Mesenteric fat pad (tissue), 1 donor: ENCODE data around the gene SUPT6H. TPM values are rescaled to one million over a fixed set of nuclear protein-coding genes. Genes with fewer than 3 reads are reported as not detected.
A peak's percentile ranks its signal among the peaks of the same experiment; 100 is the strongest.

Experiments
- DNase-seq: peaks from one replicate; pipeline ENCODE4 v3.0.0-alpha.2; 2020; ENCODE audit warnings: low spot score
- long read RNA-seq: library from polyadenylated mRNA; unstranded; transcript quantifications from one replicate; pipeline ENCODE4 v2.0.0, GENCODE V29; 2020
- total RNA-seq: library from RNA; stranded (reverse); fragmentation: NEBNext Ultra II Directional; extraction: Animal tissue kit (Norgen Biotek cat#: 25700); gene quantifications from one replicate; pipeline ENCODE4 v1.2.1, GENCODE V29; 2021
- donor health status: DM: yes; HTN: yes; CAD: no.

SUPT6H gene
- 76.6 TPM for total RNA-seq
- long read RNA-seq, partial matches to known transcripts, result 29 of 42 reads
- long read RNA-seq, other reads (novel, unspliced or antisense), result 13 of 42 reads

DNA sequence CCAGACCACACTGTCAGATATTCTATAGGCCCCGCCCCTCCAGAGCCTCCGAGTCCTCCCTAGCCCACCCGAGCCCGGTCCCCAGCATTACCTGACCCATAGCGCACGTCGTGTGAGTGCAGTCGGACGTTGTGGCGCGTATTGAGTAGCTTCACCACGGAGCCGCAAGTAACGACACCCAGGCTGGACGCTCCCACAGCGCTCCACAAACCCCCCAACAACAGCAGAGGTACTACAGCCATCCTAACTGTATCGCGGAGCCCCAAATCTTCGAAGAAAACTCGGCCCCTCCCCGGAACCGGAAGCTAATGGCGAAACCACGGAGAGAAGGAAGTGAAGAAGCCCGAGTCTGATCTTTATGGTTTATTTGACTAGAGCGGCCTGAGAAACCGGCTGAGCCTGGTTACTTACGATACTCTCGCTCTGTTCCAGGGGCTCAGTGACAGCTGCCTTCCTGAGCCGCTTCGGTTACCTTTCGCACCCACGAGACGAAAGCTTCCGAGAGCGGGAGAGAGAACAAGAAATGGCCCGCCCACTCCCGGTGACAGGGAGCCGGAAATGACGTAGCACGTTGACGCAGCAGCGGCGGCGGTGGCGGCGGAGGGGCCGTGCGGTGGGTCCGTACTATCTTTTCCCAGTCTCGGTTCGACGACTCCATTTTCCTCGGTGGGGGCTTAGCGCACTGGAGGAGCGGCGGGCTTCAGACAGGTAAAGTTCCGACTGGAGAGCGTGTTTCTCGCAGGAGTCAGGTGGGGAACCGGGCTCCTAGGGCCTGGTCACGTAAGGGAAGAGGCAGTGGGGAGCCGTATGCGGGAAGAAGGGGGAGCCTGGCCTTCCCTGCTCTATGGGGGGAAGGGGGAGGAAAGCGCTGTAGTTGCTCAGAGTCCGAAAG lies at the start of gene SUPT6H, which contains the start of gene SDF2:
Gene SUPT6H, plus strand, starts transcription at position 571 of the 892 bp plus-strand sequence. CDS start 11,197 bp downstream, outside the sequence.
Gene SDF2, minus strand, starts transcription at position 272 of the 892 bp plus-strand sequence. Its CDS starts 30 bp downstream, at position 242.
- DNase-seq, result peak; percentile 97

GRCh38 chr17:28612531-28612930 lies 49.5 kb upstream of the SUPT6H start:
- no peak for DNase-seq

- peak; percentile 47 for DNase-seq
Measured at GRCh38 chr17:28612936-28613872, 48.8 kb upstream of the SUPT6H start.

DNA sequence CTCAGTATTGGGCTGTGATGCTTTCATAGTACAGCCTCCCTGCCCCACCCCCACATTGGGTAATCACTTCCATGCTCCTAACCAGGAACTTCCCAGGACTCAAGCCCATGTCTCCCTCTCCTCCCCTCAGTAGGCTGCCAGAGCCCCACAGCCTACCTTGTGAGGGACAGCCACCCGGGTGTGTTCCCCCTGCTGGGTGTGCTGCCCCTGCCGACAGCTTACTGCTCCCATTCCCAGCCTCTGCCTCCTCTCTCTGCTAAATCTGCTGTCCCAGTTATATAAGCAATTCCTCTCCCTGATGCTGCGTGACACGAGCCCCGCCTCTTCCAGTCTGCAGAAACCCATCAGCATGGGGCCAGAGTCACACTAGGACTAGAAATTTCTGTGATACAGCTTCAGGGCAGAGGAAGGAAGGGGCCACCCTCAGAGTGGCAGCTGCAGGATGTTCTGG lies 48.0 kb upstream of the SUPT6H start, which contains the start of gene RSKR:
Gene RSKR, minus strand, starts transcription at position 255 of the 451 bp plus-strand sequence. Its CDS starts 24 bp downstream, at position 231.
- DNase-seq, result peak; percentile 20

GRCh38 chr17:28615260-28615940 lies 46.6 kb upstream of the SUPT6H start:
- DNase-seq, result peak; percentile 53

- peak; percentile 53 for DNase-seq
Measured at GRCh38 chr17:28616281-28616680, 45.7 kb upstream of the SUPT6H start.

- DNase-seq, result no peak
Measured at GRCh38 chr17:28618464-28618863, 43.5 kb upstream of the SUPT6H start.

GRCh38 chr17:28620010-28620409 lies 42.0 kb upstream of the SUPT6H start:
- DNase-seq, result no peak

GRCh38 chr17:28622186-28622585 lies 39.8 kb upstream of the SUPT6H start:
- no peak for DNase-seq

DNA sequence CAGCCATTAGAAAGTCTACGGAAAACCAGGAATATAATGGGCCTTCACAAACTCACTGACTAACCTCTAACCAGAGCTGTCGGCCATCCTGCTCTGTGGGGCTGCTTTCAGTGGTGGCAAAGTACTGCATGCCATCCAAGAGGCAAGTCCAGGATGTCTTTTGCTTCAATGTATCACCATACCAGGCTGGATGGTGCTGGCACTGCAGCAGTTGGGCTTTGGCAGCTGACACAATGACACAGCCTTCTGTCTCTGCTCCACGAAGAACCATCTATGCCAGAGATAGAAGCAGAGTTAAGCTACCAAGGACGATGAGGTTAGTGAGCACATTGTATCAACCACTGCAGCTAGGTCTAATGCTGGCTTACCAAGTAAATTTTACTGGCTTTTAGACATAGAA lies 38.3 kb upstream of the SUPT6H start:
- peak; percentile 43 for DNase-seq

GRCh38 chr17:28624148-28624547 lies 37.9 kb upstream of the SUPT6H start:
- peak; percentile 1 for DNase-seq

DNA sequence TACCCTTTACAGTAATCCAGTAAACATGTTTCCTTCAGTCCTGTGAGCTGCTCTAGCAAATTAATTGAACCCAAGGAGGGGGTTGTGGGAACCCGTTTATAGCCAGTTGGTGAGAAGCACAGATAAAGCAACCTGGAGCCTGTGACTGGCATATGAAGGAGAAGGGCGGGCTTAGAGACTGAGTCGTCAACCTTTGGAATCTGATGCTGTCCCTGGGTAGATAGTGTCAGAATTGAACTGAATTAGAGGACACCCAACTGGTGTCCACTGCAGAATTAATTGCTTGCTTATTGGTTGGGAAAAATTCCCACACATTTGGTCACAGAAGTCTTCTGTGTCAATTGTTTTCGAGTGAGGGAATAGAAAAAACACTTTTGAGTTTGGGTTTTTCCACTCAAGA lies 35.2 kb upstream of the SUPT6H start:
- no peak for DNase-seq

GRCh38 chr17:28634206-28634865 lies 27.7 kb upstream of the SUPT6H start:
- peak; percentile 43 for DNase-seq

DNA sequence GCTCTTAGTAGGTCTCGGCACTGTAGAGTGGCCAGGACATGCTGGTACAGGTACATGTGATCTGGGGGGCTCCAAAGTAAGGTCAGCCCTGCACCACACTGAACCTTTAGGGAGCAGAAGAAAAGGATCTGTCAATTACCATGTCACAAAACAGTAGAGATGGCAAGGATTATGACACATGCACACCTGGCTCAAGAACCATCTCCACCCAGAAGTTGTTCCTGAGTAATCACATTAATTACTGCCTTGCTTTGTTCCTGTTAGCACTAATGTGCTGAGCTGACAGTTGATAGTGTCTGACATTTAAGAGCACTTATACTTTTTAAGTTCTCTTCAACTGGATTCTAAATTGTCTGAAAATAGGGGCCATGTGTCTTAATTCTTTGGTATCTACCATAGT lies 26.5 kb upstream of the SUPT6H start:
- DNase-seq, result no peak

- DNase-seq, result no peak
Measured at GRCh38 chr17:28641579-28641978, 20.4 kb upstream of the SUPT6H start.

- no peak for DNase-seq
Measured at GRCh38 chr17:28643983-28644786, 17.8 kb upstream of the SUPT6H start.

- peak; percentile 99 for DNase-seq
Measured at GRCh38 chr17:28644787-28645575, 17.0 kb upstream of the SUPT6H start, which contains the start of gene BLTP2. TSS of gene BLTP2 (minus strand) at chr17:28645158. CDS start at chr17:28645056, 102 bp downstream.

DNA sequence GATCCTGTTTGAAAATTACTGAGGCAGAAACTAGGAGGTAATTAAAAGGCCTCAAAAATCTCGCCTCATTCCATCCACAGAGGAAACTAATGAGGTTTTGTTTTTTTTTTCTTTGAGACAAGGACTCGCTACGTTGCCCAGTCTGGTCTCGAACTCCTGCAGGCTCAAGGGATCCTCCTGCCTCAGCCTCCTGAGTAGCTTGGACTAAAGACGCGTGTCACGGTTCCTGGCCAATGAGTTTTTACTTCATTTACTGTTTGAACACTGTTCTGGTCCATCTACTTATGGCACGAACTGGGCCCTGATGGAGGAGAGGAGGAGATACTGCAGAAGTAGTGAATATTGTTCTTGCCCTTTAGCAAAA lies 16.4 kb upstream of the SUPT6H start:
- no peak for DNase-seq
